ENCODE measurements around the gene SGO2. TPM values are rescaled to one million over a fixed set of nuclear protein-coding genes. Genes with fewer than 3 reads are reported as not detected.
"Not testable (repeated sequence)": the region's sequence is repeated elsewhere in the genome, so short reads cannot be mapped to it uniquely, and the experiment has no call there.

SGO2 gene
- total and polyA plus RNA-seq, 7 experiments from 2014 or later = 1.4 to 32.3 (median 2.2) TPM

GRCh38 chr2:200624026-200624425 lies 98.0 kb downstream of the SGO2 start:
- H3K27me3 Mint-ChIP-seq = peaks cover 4 to 21% (median 11%) of the 10 kb centered on the region in 5 donors
- ChIA-PET POLR2A (no interaction called here), CTCF (no interaction called here)
- no peak overlapping the region for H3K27ac Mint-ChIP-seq
- no peaks in the 10 kb centered on the region for H3K27me3 ChIP-seq (ENCODE audit: control insufficient read depth in 2 of 2, insufficient read depth in 2 of 2, low read length in 2 of 2)
- no peaks in the 10 kb centered on the region for H3K9me3 ChIP-seq (ENCODE audit: control insufficient read depth in 2 of 3, low read length in 3 of 3)
- H3K4me3 Mint-ChIP-seq = no peak overlapping the region
- no peaks in the 10 kb centered on the region for H3K4me1 ChIP-seq (ENCODE audit: control insufficient read depth in 2 of 2, insufficient read depth in 2 of 2, low read length in 2 of 2)
- ATAC-seq (no peak), DNase-seq (no peak)
- no peaks in the 10 kb centered on the region for H3K36me3 Mint-ChIP-seq
- H3K27ac ChIP-seq (ENCODE audit: low read depth, low read length) = no peak overlapping the region
- intact Hi-C loops (cut with micrococcal nuclease) = no loop called here
- peaks cover 0 to under 1% (median 0%) of the 10 kb centered on the region in 7 donors for H3K4me1 Mint-ChIP-seq
- peaks cover 0 to 1% (median 0%) of the 10 kb centered on the region in 11 donors for H3K9me3 Mint-ChIP-seq
- no peak overlapping the region for H3K4me3 ChIP-seq (ENCODE audit: low read length)
- H3K36me3 ChIP-seq (ENCODE audit: control insufficient read depth in 2 of 3, insufficient read depth in 3 of 3, low read length in 3 of 3) = no peaks in the 10 kb centered on the region

GRCh38 chr2:200624658-200625057 lies 98.7 kb downstream of the SGO2 start:
- Mint-ChIP-seq H3K4me1 (no peaks in the 10 kb centered on the region), H3K4me3 (no peak overlapping the region), H3K27ac (no peak overlapping the region), H3K36me3 (no peaks in the 10 kb centered on the region), H3K27me3 (peaks cover 5 to 25% (median 17%) of the 10 kb centered on the region in 5 donors), H3K9me3 (peaks cover 0 to 1% (median 0%) of the 10 kb centered on the region in 11 donors)
- Histone ChIP-seq H3K27me3 (ENCODE audit: control insufficient read depth in 2 of 2, insufficient read depth in 2 of 2, low read length in 2 of 2) (no peaks in the 10 kb centered on the region), H3K9me3 (ENCODE audit: control insufficient read depth in 2 of 3, low read length in 3 of 3) (no peaks in the 10 kb centered on the region), H3K36me3 (ENCODE audit: control insufficient read depth in 2 of 3, insufficient read depth in 3 of 3, low read length in 3 of 3) (no peaks in the 10 kb centered on the region), H3K4me1 (ENCODE audit: control insufficient read depth in 2 of 2, insufficient read depth in 2 of 2, low read length in 2 of 2) (no peaks in the 10 kb centered on the region), H3K27ac (ENCODE audit: low read depth, low read length) (no peak overlapping the region), H3K4me3 (ENCODE audit: low read length) (no peak overlapping the region)
- ATAC-seq (no peak), DNase-seq (no peak)
- CTCF ChIA-PET = no interaction called here
- intact Hi-C loops (cut with micrococcal nuclease) = no loop called here
- POLR2A ChIA-PET = no interaction called here

GRCh38 chr2:200625282-200625681 lies 99.3 kb downstream of the SGO2 start:
- Histone ChIP-seq H3K36me3 (ENCODE audit: control insufficient read depth in 2 of 3, insufficient read depth in 3 of 3, low read length in 3 of 3) (no peaks in the 10 kb centered on the region), H3K4me1 (ENCODE audit: control insufficient read depth in 2 of 2, insufficient read depth in 2 of 2, low read length in 2 of 2) (no peaks in the 10 kb centered on the region), H3K27me3 (ENCODE audit: control insufficient read depth in 2 of 2, insufficient read depth in 2 of 2, low read length in 2 of 2) (no peaks in the 10 kb centered on the region), H3K27ac (ENCODE audit: low read depth, low read length) (no peak overlapping the region), H3K9me3 (ENCODE audit: control insufficient read depth in 2 of 3, low read length in 3 of 3) (no peaks in the 10 kb centered on the region), H3K4me3 (ENCODE audit: low read length) (no peak overlapping the region)
- CTCF ChIA-PET = no interaction called here
- intact Hi-C loops (cut with micrococcal nuclease) = no loop called here
- DNase-seq = no peak
- Mint-ChIP-seq H3K36me3 (no peaks in the 10 kb centered on the region), H3K4me3 (no peak overlapping the region), H3K27ac (no peak overlapping the region), H3K4me1 (peaks cover 0 to under 1% (median 0%) of the 10 kb centered on the region in 7 donors), H3K27me3 (peaks cover 5 to 27% (median 19%) of the 10 kb centered on the region in 5 donors), H3K9me3 (peaks cover 0 to 1% (median 0%) of the 10 kb centered on the region in 11 donors)
- POLR2A ChIA-PET = no interaction called here
- ATAC-seq = no peak

- H3K9me3 ChIP-seq (ENCODE audit: control insufficient read depth in 2 of 3, low read length in 3 of 3) = no peaks in the 10 kb centered on the region
- POLR2A ChIA-PET = no interaction called here
- H3K4me3 ChIP-seq (ENCODE audit: low read length) = no peak overlapping the region
- Mint-ChIP-seq H3K27me3 (peaks cover 5 to 28% (median 20%) of the 10 kb centered on the region in 5 donors), H3K27ac (no peak overlapping the region), H3K4me1 (peaks cover 0 to 2% (median 0%) of the 10 kb centered on the region in 7 donors), H3K36me3 (no peaks in the 10 kb centered on the region), H3K9me3 (peaks cover 0 to 1% (median 0%) of the 10 kb centered on the region in 11 donors), H3K4me3 (no peak overlapping the region)
- intact Hi-C loops (cut with micrococcal nuclease) = no loop called here
- H3K4me1 ChIP-seq (ENCODE audit: control insufficient read depth in 2 of 2, insufficient read depth in 2 of 2, low read length in 2 of 2) = no peaks in the 10 kb centered on the region
- no peak for ATAC-seq
- DNase-seq = no peak
- no peaks in the 10 kb centered on the region for H3K36me3 ChIP-seq (ENCODE audit: control insufficient read depth in 2 of 3, insufficient read depth in 3 of 3, low read length in 3 of 3)
- H3K27me3 ChIP-seq (ENCODE audit: control insufficient read depth in 2 of 2, insufficient read depth in 2 of 2, low read length in 2 of 2) = no peaks in the 10 kb centered on the region
- CTCF ChIA-PET = no interaction called here
- H3K27ac ChIP-seq (ENCODE audit: low read depth, low read length) = no peak overlapping the region
Observed at GRCh38 chr2:200625958-200626363, 100.0 kb downstream of the SGO2 start.

- ATAC-seq = no peak
- no peaks in the 10 kb centered on the region for H3K9me3 ChIP-seq (ENCODE audit: control insufficient read depth in 2 of 3, low read length in 3 of 3)
- no peak overlapping the region for H3K27ac ChIP-seq (ENCODE audit: low read depth, low read length)
- Mint-ChIP-seq H3K36me3 (no peaks in the 10 kb centered on the region), H3K9me3 (peaks cover 0 to 1% (median 0%) of the 10 kb centered on the region in 11 donors), H3K4me3 (no peak overlapping the region), H3K4me1 (peaks cover 0 to 2% (median 0%) of the 10 kb centered on the region in 7 donors), H3K27ac (no peak overlapping the region), H3K27me3 (peaks cover 5 to 28% (median 24%) of the 10 kb centered on the region in 5 donors)
- DNase-seq = no peak
- POLR2A ChIA-PET = no interaction called here
- intact Hi-C loops (cut with micrococcal nuclease) = no loop called here
- no peaks in the 10 kb centered on the region for H3K36me3 ChIP-seq (ENCODE audit: control insufficient read depth in 2 of 3, insufficient read depth in 3 of 3, low read length in 3 of 3)
- H3K27me3 ChIP-seq (ENCODE audit: control insufficient read depth in 2 of 2, insufficient read depth in 2 of 2, low read length in 2 of 2) = no peaks in the 10 kb centered on the region
- no peaks in the 10 kb centered on the region for H3K4me1 ChIP-seq (ENCODE audit: control insufficient read depth in 2 of 2, insufficient read depth in 2 of 2, low read length in 2 of 2)
- CTCF ChIA-PET = no interaction called here
- H3K4me3 ChIP-seq (ENCODE audit: low read length) = no peak overlapping the region
Observed at GRCh38 chr2:200627110-200627770, 101.2 kb downstream of the SGO2 start.

GRCh38 chr2:200628461-200628860 lies 102.5 kb downstream of the SGO2 start:
- H3K4me3 ChIP-seq (ENCODE audit: low read length); H3K9me3 ChIP-seq (ENCODE audit: control insufficient read depth in 2 of 3, low read length in 3 of 3); H3K27ac Mint-ChIP-seq; H3K36me3 ChIP-seq (ENCODE audit: control insufficient read depth in 2 of 3, insufficient read depth in 3 of 3, low read length in 3 of 3); H3K27me3 ChIP-seq (ENCODE audit: control insufficient read depth in 2 of 2, insufficient read depth in 2 of 2, low read length in 2 of 2); POLR2A ChIA-PET; DNase-seq; H3K36me3 Mint-ChIP-seq; intact Hi-C loops (cut with micrococcal nuclease); H3K27ac ChIP-seq (ENCODE audit: low read depth, low read length); CTCF ChIA-PET; H3K4me1 Mint-ChIP-seq; ATAC-seq; H3K4me1 ChIP-seq (ENCODE audit: control insufficient read depth in 2 of 2, insufficient read depth in 2 of 2, low read length in 2 of 2); H3K4me3 Mint-ChIP-seq: not testable (repeated sequence)
- peaks cover 5 to 35% (median 22%) of the 10 kb centered on the region in 5 donors for H3K27me3 Mint-ChIP-seq
- H3K9me3 Mint-ChIP-seq = peaks cover 0 to 11% (median 4%) of the 10 kb centered on the region in 11 donors

- Mint-ChIP-seq H3K4me1 (peaks cover 0 to 4% (median 0%) of the 10 kb centered on the region in 7 donors), H3K9me3 (peaks cover 0 to 18% (median 7%) of the 10 kb centered on the region in 11 donors), H3K27ac (no peak overlapping the region), H3K36me3 (peaks cover 0 to 3% (median 0%) of the 10 kb centered on the region in 5 donors), H3K27me3 (peaks cover 19 to 49% (median 31%) of the 10 kb centered on the region in 5 donors), H3K4me3 (no peak overlapping the region)
- ChIA-PET POLR2A (no interaction called here), CTCF (no interaction called here)
- DNase-seq (no peak), ATAC-seq (no peak)
- H3K36me3 ChIP-seq (ENCODE audit: control insufficient read depth in 2 of 3, insufficient read depth in 3 of 3, low read length in 3 of 3) = no peaks in the 10 kb centered on the region
- no peak overlapping the region for H3K4me3 ChIP-seq (ENCODE audit: low read length)
- intact Hi-C loops (cut with micrococcal nuclease) = no loop called here
- no peak overlapping the region for H3K27ac ChIP-seq (ENCODE audit: low read depth, low read length)
- H3K27me3 ChIP-seq (ENCODE audit: control insufficient read depth in 2 of 2, insufficient read depth in 2 of 2, low read length in 2 of 2) = no peaks in the 10 kb centered on the region
- H3K9me3 ChIP-seq (ENCODE audit: control insufficient read depth in 2 of 3, low read length in 3 of 3) = no peaks in the 10 kb centered on the region
- H3K4me1 ChIP-seq (ENCODE audit: control insufficient read depth in 2 of 2, insufficient read depth in 2 of 2, low read length in 2 of 2) = no peaks in the 10 kb centered on the region
Observed at GRCh38 chr2:200631287-200631686, 105.3 kb downstream of the SGO2 start.

Data from naive thymus-derived CD4-positive, alpha-beta T cell (primary cell).